Cardiac muscle cell (in vitro differentiated cells and primary cell): Measurements from ENCODE around the gene NOSIP. TPM values are rescaled to one million over a fixed set of nuclear protein-coding genes. Genes with fewer than 3 reads are reported as not detected.

Experiments used
- DNase-seq, 2 donors: peaks; one replicate each; pipeline versions ENCODE4 v3.0.0 to v3.0.0-alpha.2; 2010 to 2017; ENCODE audit warnings: low read depth in 1 of 2, low spot score in 1 of 2
- H3K27ac ChIP-seq: fragments of 200-600 bp; sonication (generic); 2 replicates; pipeline ENCODE4 v1.5.1; 2016
- H3K27me3 ChIP-seq: fragments of 200-600 bp; sonication (generic); 2 replicates; pipeline ENCODE4 v1.6.0; 2016; ENCODE audit warnings: control low read depth
- H3K36me3 ChIP-seq: fragments of 200-600 bp; sonication (generic); 2 replicates; pipeline ENCODE4 v1.5.1; 2016; ENCODE audit warnings: control low read depth
- H3K4me1 ChIP-seq: fragments of 200-600 bp; sonication (generic); 2 replicates; pipeline ENCODE4 v1.8.1; 2017; ENCODE audit warnings: low read depth, mild to moderate bottlenecking, mixed run types
- H3K4me3 ChIP-seq: fragments of 200-600 bp; sonication (generic); 2 replicates; pipeline ENCODE4 v1.5.1; 2016; ENCODE audit warnings: mild to moderate bottlenecking
- H3K9me3 ChIP-seq: fragments of 200-600 bp; sonication (generic); 2 replicates; pipeline ENCODE4 v1.5.1; 2017; ENCODE audit warnings: low read depth, mild to moderate bottlenecking, control low read depth
- CTCF ChIP-seq: IDR thresholded peaks from 2 replicates; pipeline ENCODE4 v1.5.1; 2012; ENCODE audit warnings: low read depth, mild to moderate bottlenecking, low read length
- polyA plus RNA-seq: library from polyadenylated mRNA; unstranded; fragments of >200 nt; fragmentation: Nextera tagmentation; extraction: Ambion mirVana; gene quantifications from 2 replicates; pipeline ENCODE4 v1.2.1, GENCODE V29; 2016
- total RNA-seq: library from RNA; depleted of rRNA; stranded (reverse); fragments of >200 nt; gene quantifications from 2 replicates; pipeline ENCODE4 v1.2.3, GENCODE V29; 2016

Gene NOSIP
- total and polyA plus RNA-seq, 2 experiments from 2014 or later = 120 to 193 TPM

GRCh38 chr19:49518033-49518432 is 62.3 kb downstream of the NOSIP start:
- H3K9me3 ChIP-seq = no peaks in the 10 kb centered on the region
- H3K4me1 ChIP-seq = peaks cover 4% of the 10 kb centered on the region
- H3K36me3 ChIP-seq = no peaks in the 10 kb centered on the region
- no peak for DNase-seq
- no peak for TF ChIP-seq CTCF
- H3K27me3 ChIP-seq = no peaks in the 10 kb centered on the region
- H3K27ac ChIP-seq = no peak overlapping the region
- no peak overlapping the region for H3K4me3 ChIP-seq

GRCh38 chr19:49515767-49516166 is 64.6 kb downstream of the NOSIP start:
- Histone ChIP-seq H3K27me3 (no peaks in the 10 kb centered on the region), H3K4me1 (peaks cover 13% of the 10 kb centered on the region), H3K4me3 (no peak overlapping the region), H3K27ac (no peak overlapping the region), H3K36me3 (no peaks in the 10 kb centered on the region), H3K9me3 (no peaks in the 10 kb centered on the region)
- no peak for TF ChIP-seq CTCF
- DNase-seq = peak in 1 of 2 donors; percentile 73

- Histone ChIP-seq H3K4me3 (no peak overlapping the region), H3K27ac (no peak overlapping the region), H3K27me3 (no peaks in the 10 kb centered on the region), H3K9me3 (no peaks in the 10 kb centered on the region), H3K4me1 (peaks cover 13% of the 10 kb centered on the region), H3K36me3 (no peaks in the 10 kb centered on the region)
- no peak for DNase-seq
- no peak for TF ChIP-seq CTCF
Measured at GRCh38 chr19:49514151-49514550, 66.2 kb downstream of the NOSIP start.

- no peak for TF ChIP-seq CTCF
- no peaks in the 10 kb centered on the region for H3K27me3 ChIP-seq
- H3K4me3 ChIP-seq = peak overlapping the region; percentile 82
- peaks cover 13% of the 10 kb centered on the region for H3K4me1 ChIP-seq
- peak overlapping the region; percentile 80 for H3K27ac ChIP-seq
- H3K9me3 ChIP-seq = no peaks in the 10 kb centered on the region
- no peaks in the 10 kb centered on the region for H3K36me3 ChIP-seq
- no peak for DNase-seq
Measured at GRCh38 chr19:49513746-49514118, 66.6 kb downstream of the NOSIP start.

GRCh38 chr19:49512970-49513745 is 67.2 kb downstream of the NOSIP start:
- Histone ChIP-seq H3K36me3 (no peaks in the 10 kb centered on the region), H3K27me3 (no peaks in the 10 kb centered on the region), H3K4me3 (peak overlapping the region; percentile 82), H3K4me1 (peaks cover 13% of the 10 kb centered on the region), H3K9me3 (no peaks in the 10 kb centered on the region), H3K27ac (peak overlapping the region; percentile 80)
- no peak for TF ChIP-seq CTCF
- peak in 1 of 2 donors; percentile 77 for DNase-seq
